Motor neuron (in vitro differentiated cells): ENCODE data around the gene RER1. TPM values are rescaled to one million over a fixed set of nuclear protein-coding genes. Genes with fewer than 3 reads are reported as not detected.

Source experiments
- ATAC-seq, 8 experiments: fragments of 200-7000 bp; cut with Tn5 transposase; replicated peaks in 6 of 8; 2 replicates each; pipeline ENCODE4 v1.8.0; 2021; ENCODE audit warnings: mild to moderate bottlenecking in 8 of 8, moderate library complexity in 8 of 8
- H3K27ac ChIP-seq, 2 donors: fragments of 250-450 bp; sonication (Bioruptor Pico); 2 replicates each; pipeline ENCODE4 v1.9.0; 2021; ENCODE audit warnings: antibody characterized with exemption in 2 of 2, mild to moderate bottlenecking in 2 of 2, moderate library complexity in 1 of 2
- H3K4me1 ChIP-seq, 2 donors: fragments of 250-450 bp; sonication (Bioruptor Pico); replicated peaks in 1 of 2; 2 replicates each; pipeline ENCODE4 v1.6.1; 2021; ENCODE audit warnings: antibody characterized with exemption in 2 of 2, mild to moderate bottlenecking in 2 of 2, moderate library complexity in 1 of 2
- H3K4me3 ChIP-seq, 5 donors: fragments of 250-450 bp; sonication (Bioruptor Pico); 2 replicates each; pipeline ENCODE4 v1.9.0; 2021; ENCODE audit warnings: antibody characterized with exemption in 5 of 5, mild to moderate bottlenecking in 5 of 5, moderate library complexity in 4 of 5
- WGBS, 10 experiments: fragments of 450-650 bp; shearing (Covaris generic); methylation state at CpG; one replicate each; pipeline ENCODE4 v1.0.0; 2022; 5-methylcytosine and 5-hydroxymethylcytosine counted together
- in situ Hi-C, 9 experiments: fragments of 400-800 bp; cut with MboI; loops; one replicate each; pipeline ENCODE4 v1.15.0; 2021; ENCODE audit warnings: low sequenced_read_pairs in 9 of 9, low pct_unique_long_range_greater_than_20kb in 2 of 9; ENCODE audit not compliant: unreplicated experiment in 9 of 9
- total RNA-seq, 8 experiments: library from RNA; unstranded; fragments of 300-600 nt; gene quantifications; 2 replicates each; pipeline versions ENCODE4 v1.2.3 to v1.2.4, GENCODE V29; 2022

The RER1 gene, protein sequence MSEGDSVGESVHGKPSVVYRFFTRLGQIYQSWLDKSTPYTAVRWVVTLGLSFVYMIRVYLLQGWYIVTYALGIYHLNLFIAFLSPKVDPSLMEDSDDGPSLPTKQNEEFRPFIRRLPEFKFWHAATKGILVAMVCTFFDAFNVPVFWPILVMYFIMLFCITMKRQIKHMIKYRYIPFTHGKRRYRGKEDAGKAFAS
- 100 to 1,000 TPM in 2 of 8 experiments, 10 to 100 TPM in 6; 57.8 to 165 (median 86.4) TPM for total RNA-seq

DNA sequence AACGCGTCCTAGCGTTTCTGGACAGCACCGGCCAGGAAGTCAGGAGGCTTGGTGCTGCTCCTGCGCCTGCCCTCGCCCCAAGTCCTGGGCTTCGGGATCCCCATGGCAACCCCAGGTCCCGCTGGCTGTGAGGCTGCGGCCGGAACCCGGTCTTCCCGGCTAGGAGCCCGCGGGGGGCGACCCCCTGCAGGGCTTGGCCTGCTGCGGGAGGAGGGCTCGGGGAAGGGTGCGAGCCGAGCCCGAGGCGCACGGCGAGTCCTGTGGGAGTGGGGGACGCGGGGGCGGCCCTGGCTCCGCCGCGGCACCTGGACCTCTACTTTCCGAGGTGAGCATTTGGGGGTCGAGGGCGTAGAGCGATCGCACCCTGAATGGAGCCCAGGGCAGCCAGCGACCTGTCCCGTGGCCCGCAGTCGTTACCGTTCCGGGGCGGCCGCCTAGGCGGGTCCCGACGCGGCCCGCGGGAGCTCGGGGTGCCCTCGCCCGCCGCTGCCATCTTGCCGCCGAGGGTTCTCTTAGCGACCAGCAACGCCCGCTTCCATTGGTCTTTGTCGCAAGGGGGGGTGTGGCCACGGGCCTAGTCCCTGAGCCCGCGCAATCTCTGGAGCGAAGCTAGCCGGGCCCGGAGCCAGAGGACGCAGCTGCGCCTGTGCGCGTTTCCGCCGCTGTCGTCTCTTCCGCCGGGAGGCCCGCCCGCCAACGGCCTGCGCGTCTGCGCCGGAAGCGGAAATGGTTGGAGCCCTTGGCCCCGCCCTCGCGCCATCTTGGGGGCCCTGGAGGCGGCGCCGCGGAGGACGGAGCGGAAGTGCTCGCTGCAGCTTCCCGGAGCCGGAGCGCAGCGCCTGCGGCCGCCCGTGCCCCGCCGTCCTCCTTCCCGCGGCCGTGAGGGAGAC lies at the start of gene RER1, which contains the start of gene MORN1:
TSS of gene RER1 (plus strand) at position 801 of the 890 bp plus-strand sequence. CDS start 3,950 bp downstream, outside the sequence.
TSS of gene MORN1 (minus strand) at position 514 of the 890 bp plus-strand sequence. CDS start at position 493, 21 bp downstream.
- Histone ChIP-seq H3K4me3 (peak within 1 kb of the TSS; percentile 74 to 98 (median 85)), H3K4me1 (peaks cover 15 to 18% of the 10 kb centered on the region in 2 donors), H3K27ac (peak within 1 kb of the TSS; percentile 85 to 98)
- in situ Hi-C loops: loop anchor here in 4 of 9 experiments (25.0 kb wide), 2 partner anchors 179 to 204 kb away; partner anchors contain the start of gene FAAP20 (in 3 of the 4)
- peak; percentile 67 to 96 (median 94) for ATAC-seq
- 0 to 20% (median 1%) methylated on average over 1 to 70 of the region's 103 CpGs; no CpG with 5 or more reads in 4 of the 10 experiments for whole genome bisulfite sequencing, 10 experiments

DNA sequence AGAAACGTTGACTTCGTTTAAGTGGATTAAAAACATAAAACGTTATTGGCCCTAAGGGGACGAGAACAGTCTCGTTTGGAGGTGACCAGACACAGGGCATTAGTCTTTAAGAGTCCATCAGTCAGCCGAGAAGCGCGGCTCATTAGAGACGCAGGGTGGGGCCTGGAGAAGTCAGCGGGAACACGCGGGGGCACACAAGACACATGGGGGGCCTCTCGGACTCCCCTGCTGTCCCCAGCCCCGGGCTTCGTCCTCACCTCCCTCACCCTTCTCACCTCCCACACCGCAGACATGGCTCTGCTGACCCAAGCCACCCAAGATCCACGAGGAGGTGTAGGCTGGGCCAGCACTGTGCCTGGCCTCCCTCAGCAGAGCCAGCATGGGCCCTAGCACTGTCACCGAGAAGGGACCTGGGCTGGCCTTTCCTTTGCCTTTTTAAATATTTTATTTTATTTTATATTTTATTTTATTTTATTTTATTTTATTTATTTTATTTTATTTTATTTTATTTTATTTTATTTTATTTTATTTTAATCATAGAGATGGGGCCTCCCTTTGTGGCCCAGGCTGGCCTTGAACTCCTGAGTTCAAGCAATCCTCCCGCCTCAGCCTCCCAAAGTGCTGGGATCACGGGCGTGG lies 49.1 kb upstream of the RER1 start:
- ATAC-seq: peak in 4 of 8 experiments; percentile 4 to 21 (median 18)
- peak overlapping the region; percentile 3 to 4 for H3K27ac ChIP-seq
- H3K4me1 ChIP-seq: peaks cover 10 to 27% of the 10 kb centered on the region in 2 donors
- in situ Hi-C loops: no loop called here
- H3K4me3 ChIP-seq: no peak overlapping the region
- 62 to 100% (median 78%) methylated on average over 1 to 16 of the region's 21 CpGs for WGBS, 10 experiments

DNA sequence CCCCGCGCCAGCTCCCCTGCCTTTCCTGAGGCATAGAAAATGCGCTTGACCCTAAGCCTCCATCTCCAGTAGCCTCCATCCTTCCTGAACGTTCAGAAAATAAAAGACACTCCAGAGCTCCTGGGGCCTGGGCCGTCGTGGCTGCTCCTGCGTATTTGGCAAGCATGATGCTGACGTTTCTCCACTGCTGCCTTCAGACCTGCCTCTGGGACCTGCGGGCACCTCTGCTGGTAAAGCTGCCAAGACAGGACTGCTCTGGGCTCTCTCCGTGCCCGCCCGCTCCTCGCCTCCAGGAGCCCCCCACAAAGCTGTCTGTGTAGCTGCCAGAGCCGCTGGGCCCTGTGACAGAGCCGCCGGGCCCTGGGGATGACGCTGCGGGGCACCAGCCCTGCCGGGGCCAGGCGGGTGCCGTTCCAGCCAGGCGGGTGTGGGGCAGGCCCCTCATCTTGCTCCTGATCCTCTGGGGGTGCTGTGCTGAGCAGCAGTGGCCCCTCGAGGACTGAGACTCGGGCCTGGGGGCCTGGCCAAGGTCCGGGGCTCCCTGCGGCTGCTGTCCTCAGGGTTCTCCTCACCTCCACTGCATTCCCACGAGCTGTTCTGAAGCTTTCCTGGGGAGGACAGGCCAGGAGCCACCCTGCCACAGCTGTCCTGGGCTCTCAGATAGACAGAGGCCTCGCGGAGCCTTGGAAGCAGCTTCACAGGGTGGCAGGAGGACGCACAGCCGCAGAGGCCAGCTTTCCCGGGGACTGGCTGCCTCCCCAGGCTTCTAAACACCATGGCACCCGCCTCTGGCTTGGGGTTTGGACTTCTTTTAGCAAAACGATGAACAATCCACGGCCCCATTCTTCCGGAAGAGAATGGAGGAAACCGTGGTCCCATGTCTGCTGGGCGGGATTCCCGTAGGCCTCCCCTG lies 48.4 kb upstream of the RER1 start:
- H3K4me1 ChIP-seq: peaks cover 10 to 19% of the 10 kb centered on the region in 2 donors
- 60 to 97% (median 89%) methylated on average over 2 to 11 of the region's 39 CpGs; no CpG with 5 or more reads in 1 of the 10 experiments for whole genome bisulfite sequencing, 10 experiments
- no peak for ATAC-seq
- in situ Hi-C loops: no loop called here
- H3K4me3 ChIP-seq: no peak overlapping the region
- no peak overlapping the region for H3K27ac ChIP-seq

DNA sequence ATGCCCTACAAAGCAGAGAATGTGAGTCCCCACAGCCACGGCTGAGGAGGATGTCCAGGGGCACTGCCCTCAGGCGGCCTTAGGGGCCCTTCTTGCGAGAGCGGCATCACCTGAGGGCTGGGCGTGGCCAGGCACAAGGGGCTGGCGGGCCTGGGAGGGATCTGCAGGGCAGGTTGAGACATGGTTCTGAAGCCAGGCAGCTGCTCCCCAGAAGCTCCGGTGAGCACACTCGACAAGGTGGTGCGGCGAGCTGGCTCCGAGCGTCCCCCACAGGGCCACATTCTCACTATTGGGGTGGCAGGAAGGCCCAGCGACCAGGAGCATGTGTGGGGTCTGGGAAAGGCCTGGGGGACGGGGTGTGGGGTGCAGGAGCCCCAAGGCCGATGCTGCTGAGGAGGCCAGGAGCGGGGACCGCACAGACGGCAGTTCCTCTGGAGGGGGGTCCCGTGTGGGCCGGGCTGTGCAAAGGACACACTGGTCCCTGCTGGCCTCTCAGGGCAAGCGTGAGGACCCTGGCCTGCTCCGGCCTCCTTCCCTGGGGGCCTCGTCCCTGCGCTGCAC lies 47.4 kb upstream of the RER1 start:
- ATAC-seq: no peak
- WGBS, 10 experiments: 85 to 100% (median 100%) methylated on average over 1 to 4 of the region's 24 CpGs; no CpG with 5 or more reads in 7 of the 10 experiments
- no peak overlapping the region for H3K27ac ChIP-seq
- in situ Hi-C loops: no loop called here
- peaks cover 14% of the 10 kb centered on the region in 2 donors for H3K4me1 ChIP-seq
- no peak overlapping the region for H3K4me3 ChIP-seq

DNA sequence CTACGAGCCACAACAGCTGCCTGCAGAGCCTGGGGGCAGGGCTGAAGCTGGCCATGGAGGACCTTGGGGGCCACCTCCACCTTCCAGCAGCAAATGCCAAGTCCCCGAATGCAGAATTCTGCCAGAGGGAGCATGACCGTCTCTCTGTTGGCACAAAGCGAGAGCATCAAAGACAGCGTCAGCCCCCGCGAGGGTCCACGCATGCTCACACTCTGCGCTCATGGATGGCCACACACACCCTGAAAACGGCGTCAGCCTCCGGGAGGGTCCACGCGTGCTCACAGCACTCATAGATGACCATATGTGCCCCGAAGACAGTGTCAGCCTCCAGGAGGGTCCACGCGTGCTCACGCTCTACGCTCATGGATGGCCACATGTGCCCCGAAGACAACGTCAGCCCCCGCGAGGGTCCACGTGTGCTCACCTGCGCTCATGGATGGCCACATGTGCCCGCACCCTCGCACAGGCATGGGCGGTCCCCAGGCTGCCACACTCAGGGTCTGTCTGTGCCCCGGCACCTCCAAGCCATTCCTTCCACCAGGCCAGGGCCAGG lies 46.8 kb upstream of the RER1 start:
- in situ Hi-C loops: no loop called here
- ATAC-seq: no peak
- peaks cover 20% of the 10 kb centered on the region in 2 donors for H3K4me1 ChIP-seq
- H3K27ac ChIP-seq: no peak overlapping the region
- WGBS, 10 experiments: 73 to 100% (median 96%) methylated on average over 1 to 22 of the region's 29 CpGs; no CpG with 5 or more reads in 3 of the 10 experiments
- no peak overlapping the region for H3K4me3 ChIP-seq

DNA sequence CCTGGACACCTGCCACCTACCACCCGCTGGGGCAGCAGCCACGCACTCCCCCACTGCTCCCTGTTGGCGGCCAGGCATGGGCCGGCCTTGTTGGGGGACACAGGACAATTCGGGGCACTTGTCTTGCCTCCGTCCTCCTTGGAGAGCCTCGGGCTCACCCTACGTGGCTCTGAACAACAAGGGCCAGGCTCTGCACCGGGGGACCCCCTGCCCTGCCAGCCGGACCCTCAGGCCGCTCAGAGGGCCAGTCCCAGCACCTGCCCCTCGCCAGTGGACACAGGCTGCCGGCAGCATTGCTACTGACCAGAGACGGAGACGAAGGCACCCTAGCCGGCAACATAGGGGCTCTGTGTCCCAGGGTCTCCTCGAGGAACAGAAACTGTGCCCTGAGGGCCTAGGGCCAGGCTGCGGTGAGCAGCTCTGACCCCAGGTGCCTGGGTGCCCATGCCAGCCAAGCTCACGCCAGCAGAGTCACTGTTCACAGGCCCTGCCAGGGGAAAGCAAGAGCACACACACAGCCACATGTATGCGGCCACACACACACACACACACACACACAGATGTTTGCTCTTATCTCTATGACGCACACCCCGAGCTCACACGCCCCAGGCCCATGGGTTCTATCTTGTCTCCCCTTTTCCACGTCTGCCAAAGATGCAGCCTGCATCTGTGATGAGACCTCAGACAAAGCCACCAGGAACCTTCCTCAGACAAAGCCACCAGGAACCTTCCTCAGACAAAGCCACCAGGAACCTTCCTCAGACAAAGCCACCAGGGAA lies 46.2 kb upstream of the RER1 start:
- WGBS, 10 experiments: 80 to 100% (median 80%) methylated on average over 1 to 5 of the region's 24 CpGs; no CpG with 5 or more reads in 5 of the 10 experiments
- in situ Hi-C loops: no loop called here
- H3K27ac ChIP-seq: no peak overlapping the region
- peaks cover 22 to 26% of the 10 kb centered on the region in 2 donors for H3K4me1 ChIP-seq
- peak in 1 of 8 experiments; percentile 28 for ATAC-seq
- no peak overlapping the region for H3K4me3 ChIP-seq

DNA sequence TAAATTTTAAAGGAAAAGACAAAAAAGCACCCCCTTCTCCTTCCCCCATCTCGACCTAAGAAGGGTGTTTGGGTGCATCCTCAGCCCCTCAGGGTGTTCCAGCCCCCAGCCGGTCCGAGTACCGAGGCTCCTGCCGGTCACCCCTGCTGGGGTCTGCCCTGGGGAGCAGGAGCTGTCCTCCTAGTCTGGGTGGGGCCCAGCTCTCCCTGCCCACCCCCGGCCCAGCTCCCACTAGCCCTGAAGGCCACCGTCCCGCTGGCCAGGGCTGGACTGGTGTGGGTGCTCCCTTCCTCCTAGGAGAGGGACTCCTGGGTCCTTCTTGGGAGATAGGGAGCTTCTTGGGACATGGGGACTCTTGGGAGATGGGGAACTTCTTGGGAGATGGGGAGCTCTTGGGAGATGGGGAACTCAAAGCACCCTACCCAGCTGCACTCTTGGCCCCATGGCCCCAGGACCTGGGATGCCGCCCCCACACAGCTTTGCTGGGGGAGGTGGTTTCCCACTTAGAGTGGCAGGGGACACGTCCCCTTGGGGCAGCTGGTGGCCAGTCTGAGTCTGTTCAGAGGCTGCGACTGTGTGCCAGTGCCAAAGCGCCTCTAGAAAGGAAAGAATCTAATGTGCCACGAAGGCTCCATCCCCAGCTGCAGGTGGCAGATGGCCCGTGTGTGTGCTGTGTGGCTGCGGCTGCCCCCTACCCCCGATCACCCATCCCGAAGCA lies 44.8 kb upstream of the RER1 start:
- ATAC-seq: no peak
- peaks cover 19 to 21% of the 10 kb centered on the region in 2 donors for H3K4me1 ChIP-seq
- 80 to 83% methylated on average over 2 to 5 of the region's 17 CpGs; no CpG with 5 or more reads in 8 of the 10 experiments for WGBS, 10 experiments
- H3K4me3 ChIP-seq: no peak overlapping the region
- in situ Hi-C loops: no loop called here
- no peak overlapping the region for H3K27ac ChIP-seq

DNA sequence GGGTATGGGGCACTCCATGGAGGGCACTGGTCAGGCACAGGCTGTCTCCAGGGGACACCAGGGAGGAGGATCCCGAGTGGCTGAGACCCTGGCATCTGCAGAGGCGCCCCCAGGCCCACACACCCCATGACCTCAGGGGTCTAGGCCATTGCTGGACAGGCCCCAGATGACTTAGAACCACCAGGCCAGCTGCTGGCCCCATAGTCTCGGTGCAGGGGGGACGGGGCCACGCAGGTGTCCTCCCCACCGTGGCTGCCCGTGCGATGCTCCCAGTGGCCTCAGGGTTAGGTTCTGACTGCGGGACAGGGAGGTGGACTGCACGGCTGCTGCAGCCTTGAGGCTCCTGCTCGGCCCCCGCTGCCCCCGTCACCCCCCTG lies 44.2 kb upstream of the RER1 start:
- in situ Hi-C loops: no loop called here
- WGBS, 10 experiments: 100% methylated on average over 1 of the region's 13 CpGs; no CpG with 5 or more reads in 9 of the 10 experiments
- no peak for ATAC-seq
- Histone ChIP-seq H3K27ac (no peak overlapping the region), H3K4me3 (no peak overlapping the region), H3K4me1 (peaks cover 13 to 16% of the 10 kb centered on the region in 2 donors)

DNA sequence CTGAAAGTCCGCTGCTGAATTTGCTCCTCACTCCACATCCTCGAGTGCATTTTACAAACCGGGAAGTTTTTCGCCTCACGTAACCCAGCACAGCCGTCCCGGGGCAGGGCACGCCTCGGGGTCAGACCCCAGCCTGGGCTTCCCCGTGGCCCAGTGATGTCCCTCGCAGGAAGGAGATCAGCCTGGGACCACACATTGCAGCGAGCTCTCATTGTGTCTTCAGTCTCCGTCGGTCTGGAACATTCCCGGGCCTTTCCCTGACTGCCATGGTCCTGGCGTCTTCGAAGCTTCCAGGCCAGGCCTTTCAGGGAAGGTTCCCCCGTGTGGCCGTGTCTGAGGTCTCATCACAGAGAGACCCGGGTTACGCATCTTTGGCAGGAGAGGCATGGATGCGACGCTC lies 43.7 kb upstream of the RER1 start:
- WGBS, 10 experiments: 59 to 91% (median 85%) methylated on average over 3 to 9 of the region's 23 CpGs; no CpG with 5 or more reads in 4 of the 10 experiments
- no peak overlapping the region for H3K4me3 ChIP-seq
- in situ Hi-C loops: no loop called here

DNA sequence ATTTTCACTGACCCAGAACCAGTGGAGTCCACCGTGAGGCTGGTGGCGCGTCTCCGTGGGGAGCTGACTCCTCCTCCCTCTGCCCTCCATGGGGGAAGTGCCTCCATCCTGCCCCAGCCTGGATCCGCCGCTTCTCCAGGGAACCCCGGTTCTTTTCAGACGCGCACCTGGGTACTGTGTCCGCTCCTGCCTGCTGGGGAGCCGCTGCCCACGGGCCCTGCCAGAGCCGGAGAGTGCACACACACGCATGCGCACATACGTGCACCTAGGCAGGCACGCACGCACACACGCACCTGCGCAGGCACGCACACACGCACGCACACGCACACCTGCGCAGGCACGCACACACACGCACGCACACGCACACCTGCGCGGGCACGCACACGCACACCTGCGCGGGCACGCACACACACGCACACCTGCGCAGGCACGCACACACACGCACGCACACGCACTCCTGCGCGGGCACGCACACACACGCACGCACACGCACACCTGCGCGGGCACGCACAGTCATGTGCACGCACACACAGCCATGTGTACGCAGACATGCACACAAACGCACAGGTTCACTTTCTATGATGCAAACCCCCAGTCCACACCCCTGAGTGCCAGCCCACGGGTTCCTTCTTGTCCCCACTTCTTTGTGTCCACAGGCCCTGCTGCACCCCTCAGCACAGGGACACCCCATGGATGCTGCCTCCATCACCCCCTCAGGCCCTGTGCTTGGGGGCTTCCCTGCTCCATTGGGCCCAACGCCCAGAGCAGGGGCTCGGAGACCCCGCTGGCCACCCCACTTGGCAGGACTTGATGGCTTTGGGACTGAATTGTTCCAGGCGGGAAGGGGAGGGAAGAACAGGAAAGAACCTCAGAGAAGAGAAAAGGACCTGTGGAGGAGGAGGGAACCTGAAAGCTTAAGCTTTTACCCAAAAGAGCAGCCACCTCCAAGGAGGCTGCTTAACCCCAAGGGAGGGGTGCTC lies 43.0 kb upstream of the RER1 start:
- no peak overlapping the region for H3K27ac ChIP-seq
- 91 to 96% (median 94%) methylated on average over 9 to 37 of the region's 59 CpGs; no CpG with 5 or more reads in 6 of the 10 experiments for WGBS, 10 experiments
- no peak overlapping the region for H3K4me3 ChIP-seq
- peaks cover 14 to 20% of the 10 kb centered on the region in 2 donors for H3K4me1 ChIP-seq
- ATAC-seq: peak in 1 of 8 experiments; percentile 5
- in situ Hi-C loops: no loop called here

More for the DNA sequence above, 43.7 kb upstream of the RER1 start:
- no peak overlapping the region for H3K27ac ChIP-seq
- H3K4me1 ChIP-seq: peaks cover 13 to 14% of the 10 kb centered on the region in 2 donors
- ATAC-seq: no peak
